Measurements from ENCODE around the gene SHANK3. TPM values are rescaled to one million over a fixed set of nuclear protein-coding genes. Genes with fewer than 3 reads are reported as not detected.

The SHANK3 gene
- total and polyA plus RNA-seq, 2 of the 4 experiments (the other 2 are of a cell fraction): 0.18 to 1.5 TPM

DNA sequence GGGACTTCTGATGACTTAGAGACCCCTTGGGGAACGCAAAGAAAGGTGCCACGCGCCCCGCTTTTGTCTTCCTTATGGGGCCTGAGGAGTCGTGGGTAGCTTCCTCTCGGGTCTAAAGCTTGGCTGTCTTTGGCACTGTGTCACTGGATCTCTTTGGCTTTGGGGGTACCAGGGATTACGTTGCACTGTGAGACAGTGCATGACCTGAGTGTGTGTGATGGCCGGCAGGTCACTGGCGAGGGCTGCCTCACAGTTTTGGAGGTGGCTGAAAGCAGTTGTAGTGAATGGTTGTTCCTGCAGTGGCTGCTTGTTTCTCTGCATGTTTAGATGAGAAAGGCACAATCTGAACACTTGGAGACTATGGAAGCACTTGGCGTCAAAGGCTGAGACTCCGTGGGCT, 38.9 kb upstream of the SHANK3 start:
- intact Hi-C loops (cut with micrococcal nuclease) (no loop called here), dilution Hi-C loops (cut with HindIII; ENCODE audit: low sequenced_read_pairs, unreplicated experiment) (no loop called here), in situ Hi-C loops (cut with MboI; ENCODE audit: low sequenced_read_pairs) (no loop called here)
- no peak overlapping the region for H2BK120ac ChIP-seq (ENCODE audit: low read depth, low read length)
- H2BK5ac ChIP-seq (ENCODE audit: low read depth, low read length, poor library complexity, severe bottlenecking): no peak overlapping the region
- H3K56ac ChIP-seq (ENCODE audit: extremely low read depth, insufficient read depth, low read length): no peak overlapping the region
- no peak overlapping the region for H2BK20ac ChIP-seq (ENCODE audit: low read depth, low read length)
- H4K91ac ChIP-seq (ENCODE audit: insufficient read depth, low read depth, low read length): no peak overlapping the region
- H3K27ac ChIP-seq (ENCODE audit: insufficient read depth, low read length): no peak overlapping the region
- H3K23ac ChIP-seq (ENCODE audit: low read depth, low read length): no peak overlapping the region
- no peak overlapping the region for H2BK15ac ChIP-seq (ENCODE audit: low read depth, low read length)
- ATAC-seq (ENCODE audit: low read depth) (no peak), DNase-seq (no peak)
- peaks cover 2% of the 10 kb centered on the region in 2 experiments; a peak in 2 of 4 replicates for H3K79me1 ChIP-seq (ENCODE audit: low read depth in 1 of 2, low read length in 2 of 2)
- no TSS peak for BruUV-seq (replicated peaks)
- peaks cover 13% of the 10 kb centered on the region for H3K27me3 ChIP-seq (ENCODE audit: control insufficient read depth, insufficient read depth, low read length)
- no peaks in the 10 kb centered on the region for H3K36me3 ChIP-seq (ENCODE audit: control insufficient read depth, insufficient read depth, low read length)
- H3K4me3 ChIP-seq (ENCODE audit: insufficient read depth, low read depth, low read length): no peak overlapping the region
- H3K4me2 ChIP-seq (ENCODE audit: low read depth, low read length): no peak overlapping the region
- CTCF ChIA-PET: no interaction called here
- H2AK5ac ChIP-seq (ENCODE audit: low read depth, low read length): no peak overlapping the region
- no peak overlapping the region for H3K18ac ChIP-seq (ENCODE audit: low read depth, low read length)
- no peak overlapping the region for H2AFZ ChIP-seq (replicated peaks; ENCODE audit: low read length, poor library complexity)
- H4K5ac ChIP-seq (ENCODE audit: low read depth, low read length): no peak overlapping the region
- no peak overlapping the region for H3K9ac ChIP-seq (ENCODE audit: low read depth, low read length)
- no peak for TF ChIP-seq CTCF (conservative IDR thresholded peaks at IDR 0.05; ENCODE audit: low read depth, low read length)
- no peak for TF ChIP-seq BHLHE40 (IDR thresholded peaks at IDR 0.05; ENCODE audit: low read depth, low read length)
- TF ChIP-seq RFX5 (IDR thresholded peaks at IDR 0.05; ENCODE audit: low read depth, low read length): no peak
- TF ChIP-seq MAZ (IDR thresholded peaks at IDR 0.05; ENCODE audit: borderline replicate concordance, low read depth, low read length): no peak
- TF ChIP-seq MAFK (IDR thresholded peaks at IDR 0.05; ENCODE audit: low read depth, low read length): no peak
- no peak for TF ChIP-seq CEBPB (IDR thresholded peaks at IDR 0.05; ENCODE audit: low read depth, low read length)
- TF ChIP-seq RCOR1 (IDR thresholded peaks at IDR 0.05; ENCODE audit: insufficient replicate concordance, low read length): no peak
- TF ChIP-seq ELK1 (IDR thresholded peaks at IDR 0.05; ENCODE audit: borderline replicate concordance, low read depth, low read length): no peak
- POLR2A ChIA-PET (ENCODE audit: unreplicated experiment): no interaction called here
- 54% methylated on average over 2 of the region's 11 CpGs; no CpG with 5 or more reads in 1 of the 2 experiments for WGBS, 2 experiments (ENCODE audit: extremely low coverage in 2 of 2, insufficient read length in 1 of 2)
- H3K9me1 ChIP-seq (ENCODE audit: insufficient read depth, low read length): peaks cover 2% of the 10 kb centered on the region
- H3K14ac ChIP-seq (replicated peaks; ENCODE audit: low read depth, low read length): no peak overlapping the region
- H3K4ac ChIP-seq (ENCODE audit: low read depth, low read length): no peak overlapping the region
- H2AK9ac ChIP-seq (replicated peaks; ENCODE audit: low read depth, low read length, poor library complexity): no peak overlapping the region
- no peak overlapping the region for H4K8ac ChIP-seq (ENCODE audit: low read depth in 2 of 2, low read length in 2 of 2)
- peaks cover 2% of the 10 kb centered on the region; the same call in 1 of the 2 replicates for H3K4me1 ChIP-seq (ENCODE audit: control insufficient read depth, insufficient read depth, low read length)
- H4K20me1 ChIP-seq (ENCODE audit: insufficient read depth, low read length): 0 out of 2 replicates have a peak, but pooled peaks cover 1% of the 10 kb centered on the region
- H3K9me3 ChIP-seq (ENCODE audit: control insufficient read depth, insufficient read depth, low read length): no peaks in the 10 kb centered on the region

All from IMR-90 (cell line).